Neutrophil (primary cell): ENCODE results near the gene USP7.

Source experiments
- H3K27ac ChIP-seq: fragments of 200-600 bp; sonication (generic); 2 replicates; pipeline ENCODE4 v1.5.1; 2016; ENCODE audit warnings: mild to moderate bottlenecking, moderate library complexity
- H3K27me3 ChIP-seq: fragments of 200-600 bp; sonication (generic); 2 replicates; pipeline ENCODE4 v1.6.0; 2016; ENCODE audit warnings: mild to moderate bottlenecking
- H3K36me3 ChIP-seq: fragments of 200-600 bp; sonication (generic); 2 replicates; pipeline ENCODE4 v1.5.1; 2017
- H3K4me1 ChIP-seq, 2 experiments: fragments of 200-600 bp in 1 of 2; sonication (generic) in 1 of 2; 1 replicate in 1 of 2; 2 replicates in 1 of 2; pipeline versions ENCODE4 v1.5.1 to v1.6.1; 2013 to 2016; ENCODE audit warnings: low read depth in 1 of 2, low read length in 1 of 2, mild to moderate bottlenecking in 1 of 2, moderate library complexity in 1 of 2; ENCODE audit not compliant: control insufficient read depth in 1 of 2, insufficient read depth in 1 of 2
- H3K4me3 ChIP-seq, 2 experiments: fragments of 200-600 bp in 1 of 2; sonication (generic) in 1 of 2; 1 replicate in 1 of 2; 2 replicates in 1 of 2; pipeline ENCODE4 v1.5.1; 2013 to 2016; ENCODE audit warnings: low read depth in 1 of 2, low read length in 1 of 2, mild to moderate bottlenecking in 1 of 2, moderate library complexity in 1 of 2
- H3K9me3 ChIP-seq: fragments of 200-600 bp; sonication (generic); 2 replicates; pipeline ENCODE4 v1.5.1; 2016
- TF ChIP-seq, protein P1 (sequence below): fragments of 200-600 bp; sonication (generic); IDR thresholded peaks from 2 replicates; pipeline ENCODE4 v1.5.1; 2016; ENCODE audit warnings: antibody characterized with exemption

Gene USP7

DNA sequence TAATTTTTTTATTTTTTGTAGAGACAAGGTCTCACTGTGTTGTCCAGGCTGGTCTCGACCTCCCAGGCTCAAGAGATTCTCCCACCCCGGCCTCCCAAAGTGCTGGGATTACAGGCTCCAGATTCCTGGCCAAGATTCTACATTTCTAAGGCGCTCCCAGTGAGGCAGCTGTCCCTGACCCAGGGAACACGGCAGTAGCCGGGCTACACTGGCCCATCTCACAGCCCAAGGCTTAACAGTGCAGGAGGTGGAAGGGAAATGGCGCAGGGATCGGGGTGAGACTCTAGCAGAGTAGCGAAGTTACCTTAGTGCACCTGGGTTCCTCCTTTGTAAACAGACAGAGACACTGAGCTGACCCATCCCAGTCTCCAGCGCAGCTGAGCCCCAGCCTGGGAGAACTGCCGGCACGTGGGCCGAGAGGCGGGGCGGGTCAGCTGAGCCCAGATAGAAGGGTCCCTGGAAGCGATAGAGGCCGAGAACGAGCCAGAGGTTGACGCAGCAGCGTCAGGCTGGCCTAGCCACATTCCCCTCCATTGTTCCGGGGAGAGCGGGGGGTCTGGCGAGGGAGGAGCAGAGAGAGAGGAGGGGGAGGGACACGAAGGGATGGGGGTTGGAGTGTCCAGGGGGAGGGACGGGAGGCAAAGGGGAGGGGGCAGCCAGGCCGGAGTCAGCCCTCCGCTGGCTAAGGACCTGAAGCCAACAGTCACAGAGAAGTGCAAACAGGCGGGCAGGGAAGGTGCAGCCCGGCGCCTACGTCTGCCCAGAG lies 97.4 kb downstream of the USP7 start:
- H3K27ac ChIP-seq, result no peak overlapping the region
- H3K9me3 ChIP-seq, result no peaks in the 10 kb centered on the region
- H3K27me3 ChIP-seq, result no peaks in the 10 kb centered on the region
- H3K4me3 ChIP-seq, result peak overlapping the region in 1 of 2 experiments; percentile 77
- peaks cover 6% of the 10 kb centered on the region for H3K36me3 ChIP-seq
- TF ChIP-seq, protein P1, sequence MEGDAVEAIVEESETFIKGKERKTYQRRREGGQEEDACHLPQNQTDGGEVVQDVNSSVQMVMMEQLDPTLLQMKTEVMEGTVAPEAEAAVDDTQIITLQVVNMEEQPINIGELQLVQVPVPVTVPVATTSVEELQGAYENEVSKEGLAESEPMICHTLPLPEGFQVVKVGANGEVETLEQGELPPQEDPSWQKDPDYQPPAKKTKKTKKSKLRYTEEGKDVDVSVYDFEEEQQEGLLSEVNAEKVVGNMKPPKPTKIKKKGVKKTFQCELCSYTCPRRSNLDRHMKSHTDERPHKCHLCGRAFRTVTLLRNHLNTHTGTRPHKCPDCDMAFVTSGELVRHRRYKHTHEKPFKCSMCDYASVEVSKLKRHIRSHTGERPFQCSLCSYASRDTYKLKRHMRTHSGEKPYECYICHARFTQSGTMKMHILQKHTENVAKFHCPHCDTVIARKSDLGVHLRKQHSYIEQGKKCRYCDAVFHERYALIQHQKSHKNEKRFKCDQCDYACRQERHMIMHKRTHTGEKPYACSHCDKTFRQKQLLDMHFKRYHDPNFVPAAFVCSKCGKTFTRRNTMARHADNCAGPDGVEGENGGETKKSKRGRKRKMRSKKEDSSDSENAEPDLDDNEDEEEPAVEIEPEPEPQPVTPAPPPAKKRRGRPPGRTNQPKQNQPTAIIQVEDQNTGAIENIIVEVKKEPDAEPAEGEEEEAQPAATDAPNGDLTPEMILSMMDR, result no peak
- H3K4me1 ChIP-seq, result peaks cover 32 to 40% of the 10 kb centered on the region in 2 experiments

DNA sequence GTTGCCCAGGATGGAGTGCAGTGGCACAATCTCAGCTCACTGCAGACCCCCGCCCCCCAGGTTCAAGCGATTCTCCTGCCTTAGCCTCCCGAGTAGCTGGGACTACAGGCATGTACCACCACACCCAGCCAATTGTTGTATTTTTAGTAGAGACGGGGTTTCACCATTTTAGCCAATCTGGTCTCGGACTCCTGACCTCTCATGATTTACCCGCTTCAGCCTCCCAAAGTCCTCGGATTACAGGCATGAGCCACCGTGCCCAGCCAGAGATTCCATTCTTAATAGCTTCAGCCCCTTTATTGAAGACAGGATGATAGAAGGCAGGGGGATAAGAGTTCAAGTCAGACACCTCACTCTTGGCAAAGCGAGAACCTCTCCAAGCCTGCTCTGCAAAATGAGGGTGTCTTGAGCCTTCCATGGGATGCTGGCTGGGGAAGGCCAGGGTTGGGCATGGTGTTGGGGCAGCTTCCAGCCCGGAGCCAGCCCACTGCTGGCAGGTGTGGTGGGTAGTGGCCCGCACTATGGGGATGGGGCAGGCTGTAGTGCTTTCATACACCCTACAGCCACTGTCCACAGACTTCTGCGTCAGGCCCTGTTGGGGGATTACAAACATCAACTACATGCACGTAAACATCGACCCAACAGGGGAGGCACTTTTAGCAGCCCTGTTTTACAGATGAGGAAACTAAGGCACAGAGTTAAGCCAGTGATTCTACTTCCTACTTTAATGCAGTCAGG lies 98.4 kb downstream of the USP7 start:
- Histone ChIP-seq H3K27me3 (no peaks in the 10 kb centered on the region), H3K36me3 (peaks cover 6% of the 10 kb centered on the region), H3K4me1 (peaks cover 22 to 30% of the 10 kb centered on the region in 2 experiments), H3K4me3 (no peak overlapping the region), H3K27ac (no peak overlapping the region), H3K9me3 (no peaks in the 10 kb centered on the region)
- TF ChIP-seq, protein P1, result no peak

DNA sequence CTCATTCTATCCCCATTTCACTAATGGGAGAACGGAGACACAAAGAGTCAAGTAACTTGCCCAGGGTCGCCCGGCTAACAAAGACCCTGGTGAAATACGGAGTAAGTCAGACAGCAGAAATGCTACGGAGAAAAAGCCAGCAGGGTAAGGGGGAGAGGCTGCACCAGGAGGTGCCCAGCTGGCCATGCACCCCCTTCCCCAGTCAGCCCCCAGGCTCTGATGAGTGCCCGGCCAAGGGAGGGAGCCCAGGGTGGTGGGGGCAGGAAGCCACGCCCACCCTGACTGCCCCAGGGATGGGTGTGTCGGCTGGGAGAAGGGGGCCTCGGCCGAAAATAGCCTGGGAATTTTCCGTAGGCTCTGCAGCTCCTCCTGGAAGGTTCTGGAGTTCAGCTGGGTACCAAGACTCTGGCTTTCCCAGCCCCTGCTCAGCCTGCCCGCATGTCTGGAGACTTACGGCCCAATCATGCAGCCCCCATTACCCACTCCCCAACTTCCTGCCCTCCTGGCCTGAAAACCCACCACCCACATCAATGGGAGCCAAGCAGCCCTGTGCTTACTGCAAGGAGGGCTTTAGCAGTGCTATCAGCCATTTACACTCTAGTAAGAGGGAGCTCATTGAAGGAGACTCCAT lies 99.1 kb downstream of the USP7 start:
- no peaks in the 10 kb centered on the region for H3K27me3 ChIP-seq
- H3K36me3 ChIP-seq, result peaks cover 6% of the 10 kb centered on the region
- no peak overlapping the region for H3K27ac ChIP-seq
- H3K4me3 ChIP-seq, result no peak overlapping the region
- TF ChIP-seq, protein P1, result no peak
- H3K9me3 ChIP-seq, result no peaks in the 10 kb centered on the region
- peaks cover 21 to 26% of the 10 kb centered on the region in 2 experiments for H3K4me1 ChIP-seq

DNA sequence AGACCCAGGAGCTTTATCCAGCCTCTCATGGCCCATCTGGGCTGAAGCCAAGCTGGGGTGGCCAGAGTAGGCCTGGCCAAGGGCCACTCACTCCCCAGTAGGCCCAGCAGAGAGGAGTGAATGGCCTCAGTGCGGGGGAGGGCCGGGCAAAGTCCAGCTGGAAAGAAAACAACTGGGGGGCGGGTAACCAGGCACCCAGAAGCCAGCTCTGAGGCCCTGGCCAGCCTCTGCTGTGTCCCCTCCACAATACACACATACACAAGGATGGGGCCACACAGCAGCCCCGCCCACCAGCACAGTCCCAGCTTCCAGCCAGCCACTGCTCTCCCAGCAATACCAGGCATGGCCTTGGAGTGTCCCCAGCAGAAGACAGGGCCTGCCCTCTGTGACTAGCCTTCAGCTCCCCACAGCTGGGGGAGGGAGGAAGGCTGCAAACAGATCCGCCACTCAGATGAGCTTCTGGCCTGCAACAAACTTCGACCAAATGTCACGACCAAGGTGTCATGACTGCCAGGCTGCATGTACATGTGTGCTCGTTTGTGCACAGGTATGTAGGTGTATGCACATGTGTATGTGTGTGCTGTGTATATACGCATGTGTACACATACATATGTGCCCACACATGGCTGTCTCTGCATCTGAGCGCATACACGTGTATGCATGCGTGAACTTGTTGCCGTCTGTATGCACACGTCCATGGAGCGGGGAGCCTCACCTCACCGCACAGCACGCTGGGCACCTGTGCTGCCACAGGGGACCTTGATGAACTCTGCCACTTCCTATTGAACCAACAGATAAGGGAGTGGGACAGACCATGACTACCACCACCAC lies 99.9 kb downstream of the USP7 start:
- peaks cover 14% of the 10 kb centered on the region for H3K36me3 ChIP-seq
- no peak overlapping the region for H3K27ac ChIP-seq
- H3K4me3 ChIP-seq, result no peak overlapping the region
- no peaks in the 10 kb centered on the region for H3K27me3 ChIP-seq
- H3K9me3 ChIP-seq, result no peaks in the 10 kb centered on the region
- H3K4me1 ChIP-seq, result peaks cover 16 to 19% of the 10 kb centered on the region in 2 experiments
- TF ChIP-seq, protein P1, result no peak
